ENCODE results near the gene COL27A1.

COL27A1 gene

GRCh38 chr9:114247077-114247476 lies 91.7 kb downstream of the COL27A1 start:
- DNase-seq (ENCODE audit: low read depth in 2 of 2): no peak

GRCh38 chr9:114247491-114247890 lies 92.2 kb downstream of the COL27A1 start:
- DNase-seq (ENCODE audit: low read depth in 2 of 2): no peak

GRCh38 chr9:114248299-114248707 lies 93.0 kb downstream of the COL27A1 start:
- no peak for DNase-seq (ENCODE audit: low read depth in 2 of 2)

GRCh38 chr9:114249424-114250234 lies 94.3 kb downstream of the COL27A1 start:
- no peak for DNase-seq (ENCODE audit: low read depth in 2 of 2)

GRCh38 chr9:114250235-114250568 lies 94.9 kb downstream of the COL27A1 start:
- DNase-seq (ENCODE audit: low read depth in 2 of 2): no peak

GRCh38 chr9:114250648-114251047 lies 95.3 kb downstream of the COL27A1 start:
- no peak for DNase-seq (ENCODE audit: low read depth in 2 of 2)

- DNase-seq (ENCODE audit: low read depth in 2 of 2): no peak
Observed at GRCh38 chr9:114252394-114252793, 97.1 kb downstream of the COL27A1 start.

- no peak for DNase-seq (ENCODE audit: low read depth in 2 of 2)
Observed at GRCh38 chr9:114256827-114257328, 101.5 kb downstream of the COL27A1 start.

- no peak for DNase-seq (ENCODE audit: low read depth in 2 of 2)
Observed at GRCh38 chr9:114258218-114258617, 102.9 kb downstream of the COL27A1 start.

GRCh38 chr9:114258866-114259797 lies 103.8 kb downstream of the COL27A1 start:
- no peak for DNase-seq (ENCODE audit: low read depth in 2 of 2)

GRCh38 chr9:114259798-114260523 lies 104.6 kb downstream of the COL27A1 start:
- DNase-seq (ENCODE audit: low read depth in 2 of 2): no peak

- DNase-seq (ENCODE audit: low read depth in 2 of 2): no peak
Observed at GRCh38 chr9:114261026-114261425, 105.7 kb downstream of the COL27A1 start.

GRCh38 chr9:114261987-114262386 lies 106.7 kb downstream of the COL27A1 start:
- DNase-seq (ENCODE audit: low read depth in 2 of 2): no peak

GRCh38 chr9:114263853-114264510 lies 108.6 kb downstream of the COL27A1 start:
- DNase-seq (ENCODE audit: low read depth in 2 of 2): no peak

- DNase-seq (ENCODE audit: low read depth in 2 of 2): no peak
Observed at GRCh38 chr9:114264806-114265550, 109.6 kb downstream of the COL27A1 start.

GRCh38 chr9:114266969-114267368 lies 111.6 kb downstream of the COL27A1 start:
- no peak for DNase-seq (ENCODE audit: low read depth in 2 of 2)

GRCh38 chr9:114269023-114269422 lies 113.7 kb downstream of the COL27A1 start:
- DNase-seq (ENCODE audit: low read depth in 2 of 2): no peak

GRCh38 chr9:114270120-114270975 lies 115.0 kb downstream of the COL27A1 start:
- no peak for DNase-seq (ENCODE audit: low read depth in 2 of 2)
